Measurements from ENCODE around the gene KASH5. TPM values are rescaled to one million over a fixed set of nuclear protein-coding genes. Genes with fewer than 3 reads are reported as not detected.
"Not testable (repeated sequence)": the region's sequence is repeated elsewhere in the genome, so short reads cannot be mapped to it uniquely, and the experiment has no call there.

KASH5 gene
- total and polyA plus RNA-seq, 12 donors: not detected

DNA sequence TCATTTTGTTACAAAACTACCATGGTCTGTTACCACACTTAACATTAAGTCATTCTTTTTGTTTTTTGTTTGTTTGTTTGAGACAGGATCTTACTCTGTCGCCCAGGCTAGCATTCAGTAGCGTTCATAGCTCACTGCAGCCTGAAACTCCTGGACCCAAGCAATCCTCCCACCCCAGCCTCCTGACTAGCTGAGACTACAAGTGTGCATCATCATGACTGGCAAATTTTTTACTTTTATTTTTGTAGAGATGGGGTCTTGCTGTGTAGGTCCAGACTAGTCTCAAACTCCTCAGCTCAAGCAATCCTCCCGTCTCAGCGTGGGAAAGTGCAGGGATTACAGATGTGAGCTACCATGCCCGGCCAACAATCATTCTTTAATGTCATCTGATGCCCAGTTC is 68.3 kb downstream of the KASH5 start:
- Histone ChIP-seq H3K4me1 (peaks cover 0 to 53% (median 33%) of the 10 kb centered on the region in 9 donors), H3K27ac (peak overlapping the region in 9 of 10 donors; percentile 21 to 74 (median 59)), H3K36me3 (peaks cover 0 to 30% (median 0%) of the 10 kb centered on the region in 9 donors), H3K27me3 (no peaks in the 10 kb centered on the region), H3K9me3 (no peaks in the 10 kb centered on the region), H3K4me3 (no peak overlapping the region)
- DNase-seq (no peak), ATAC-seq (no peak)
- TF ChIP-seq, protein P1, sequence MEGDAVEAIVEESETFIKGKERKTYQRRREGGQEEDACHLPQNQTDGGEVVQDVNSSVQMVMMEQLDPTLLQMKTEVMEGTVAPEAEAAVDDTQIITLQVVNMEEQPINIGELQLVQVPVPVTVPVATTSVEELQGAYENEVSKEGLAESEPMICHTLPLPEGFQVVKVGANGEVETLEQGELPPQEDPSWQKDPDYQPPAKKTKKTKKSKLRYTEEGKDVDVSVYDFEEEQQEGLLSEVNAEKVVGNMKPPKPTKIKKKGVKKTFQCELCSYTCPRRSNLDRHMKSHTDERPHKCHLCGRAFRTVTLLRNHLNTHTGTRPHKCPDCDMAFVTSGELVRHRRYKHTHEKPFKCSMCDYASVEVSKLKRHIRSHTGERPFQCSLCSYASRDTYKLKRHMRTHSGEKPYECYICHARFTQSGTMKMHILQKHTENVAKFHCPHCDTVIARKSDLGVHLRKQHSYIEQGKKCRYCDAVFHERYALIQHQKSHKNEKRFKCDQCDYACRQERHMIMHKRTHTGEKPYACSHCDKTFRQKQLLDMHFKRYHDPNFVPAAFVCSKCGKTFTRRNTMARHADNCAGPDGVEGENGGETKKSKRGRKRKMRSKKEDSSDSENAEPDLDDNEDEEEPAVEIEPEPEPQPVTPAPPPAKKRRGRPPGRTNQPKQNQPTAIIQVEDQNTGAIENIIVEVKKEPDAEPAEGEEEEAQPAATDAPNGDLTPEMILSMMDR (IDR thresholded peaks at IDR 0.05): no peak
- 70 to 79% methylated on average over 5 of the region's 5 CpGs for WGBS, 2 donors
- intact Hi-C loops (cut with DNase I): no loop called here

DNA sequence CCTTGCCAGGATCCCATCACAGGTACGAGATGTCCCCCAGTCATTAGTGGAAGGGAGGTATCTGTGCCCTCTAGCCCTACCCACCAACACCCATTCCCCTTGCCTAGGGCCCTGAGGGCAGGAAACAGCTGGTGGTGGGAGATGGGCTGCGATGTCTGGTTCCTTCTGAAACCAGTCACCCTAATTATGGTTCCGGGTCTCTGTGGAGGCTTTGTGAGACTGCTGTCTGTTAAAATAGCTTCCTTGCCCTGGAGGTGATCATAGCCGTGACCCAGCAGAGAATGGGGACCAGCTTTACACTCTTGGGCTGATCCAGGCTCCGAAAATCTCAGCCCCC is 70.5 kb downstream of the KASH5 start:
- H3K4me3 ChIP-seq: no peak overlapping the region
- no peak for ATAC-seq
- no peaks in the 10 kb centered on the region for H3K27me3 ChIP-seq
- no peaks in the 10 kb centered on the region for H3K9me3 ChIP-seq
- intact Hi-C loops (cut with DNase I): no loop called here
- DNase-seq: no peak
- TF ChIP-seq, protein P1 (IDR thresholded peaks at IDR 0.05): no peak
- peaks cover 0 to 39% (median 0%) of the 10 kb centered on the region in 9 donors for H3K36me3 ChIP-seq
- peaks cover 0 to 40% (median 25%) of the 10 kb centered on the region in 9 donors for H3K4me1 ChIP-seq
- peak overlapping the region in 5 of 10 donors; percentile 11 to 73 (median 52) for H3K27ac ChIP-seq
- 88 to 96% methylated on average over 5 of the region's 5 CpGs for WGBS, 2 donors

DNA sequence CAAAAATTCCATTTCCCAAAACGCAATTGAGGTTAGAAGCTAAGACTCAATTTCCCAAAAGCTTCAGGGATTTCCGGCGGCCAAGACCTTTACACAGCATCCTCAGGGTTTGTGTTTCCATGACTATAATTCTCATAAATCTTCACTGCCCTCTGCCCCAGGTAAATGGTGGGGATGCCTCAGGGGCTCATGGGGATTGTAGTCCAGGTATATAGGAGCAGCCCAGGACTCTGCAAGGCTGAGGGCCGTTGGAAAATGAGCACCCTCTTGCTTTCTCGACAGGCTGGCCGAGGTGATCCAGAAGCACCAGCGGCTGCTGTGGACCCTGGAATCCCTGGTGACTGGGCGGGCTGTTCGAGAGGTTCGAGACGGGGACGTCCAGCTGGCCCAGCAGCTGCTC is 71.3 kb downstream of the KASH5 start:
- DNase-seq (no peak), ATAC-seq (no peak)
- H3K27ac ChIP-seq: no peak overlapping the region
- H3K4me1 ChIP-seq: peaks cover 0 to 32% (median 18%) of the 10 kb centered on the region in 9 donors
- peaks cover 0 to 46% (median 0%) of the 10 kb centered on the region in 9 donors for H3K36me3 ChIP-seq
- intact Hi-C loops (cut with DNase I): no loop called here
- WGBS, 2 donors: 92 to 94% methylated on average over 12 of the region's 12 CpGs
- no peaks in the 10 kb centered on the region for H3K27me3 ChIP-seq
- no peaks in the 10 kb centered on the region for H3K9me3 ChIP-seq
- H3K4me3 ChIP-seq: no peak overlapping the region
- TF ChIP-seq, protein P1 (IDR thresholded peaks at IDR 0.05): no peak

DNA sequence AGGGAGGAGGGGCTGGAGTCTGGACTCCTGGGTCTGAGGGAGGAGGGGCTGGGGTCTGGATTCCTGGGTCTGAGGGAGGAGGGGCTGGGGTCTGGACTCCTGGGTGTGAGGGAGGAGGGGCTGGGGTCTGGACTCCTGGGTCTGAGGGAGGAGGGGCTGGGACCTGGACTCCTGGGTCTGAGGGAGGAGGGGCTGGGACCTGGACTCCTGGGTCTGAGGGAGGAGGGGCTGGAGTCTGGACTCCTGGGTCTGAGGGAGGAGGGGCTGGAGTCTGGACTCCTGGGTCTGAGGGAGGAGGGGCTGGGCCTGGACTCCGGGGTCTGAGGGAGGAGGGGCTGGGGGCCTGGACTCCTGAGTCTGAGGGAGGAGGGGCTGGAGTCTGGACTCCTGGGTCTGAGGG is 73.1 kb downstream of the KASH5 start:
- H3K27ac ChIP-seq; ATAC-seq; H3K9me3 ChIP-seq; intact Hi-C loops (cut with DNase I); H3K4me3 ChIP-seq; H3K27me3 ChIP-seq; DNase-seq: not testable (repeated sequence)
- Histone ChIP-seq H3K36me3 (peaks cover 0 to 57% (median 6%) of the 10 kb centered on the region in 9 donors), H3K4me1 (peaks cover 0 to 22% (median 8%) of the 10 kb centered on the region in 9 donors)
- WGBS, 2 donors: 0% methylated on average over 1 of the region's 1 CpG; no CpG with 5 or more reads in 1 of the 2 donors

DNA sequence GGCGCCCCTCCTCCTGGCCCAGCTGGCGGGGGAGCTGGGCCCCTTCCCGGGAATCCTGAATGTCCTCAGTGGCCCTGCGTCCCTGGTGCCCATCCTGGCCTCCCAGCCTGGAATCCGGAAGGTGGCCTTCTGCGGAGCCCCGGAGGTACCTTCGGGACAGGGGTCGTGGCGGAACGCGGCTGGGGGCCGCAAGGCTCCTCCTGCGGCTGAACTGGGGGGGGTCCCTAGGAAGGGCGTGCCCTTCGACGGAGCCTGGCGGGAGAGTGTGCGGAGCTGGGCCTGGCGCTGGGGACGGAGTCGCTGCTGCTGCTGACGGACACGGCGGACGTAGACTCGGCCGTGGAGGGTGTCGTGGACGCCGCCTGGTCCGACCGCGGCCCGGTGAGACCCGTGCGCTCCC is 73.6 kb downstream of the KASH5 start:
- TF ChIP-seq, protein P1 (IDR thresholded peaks at IDR 0.05): no peak
- Histone ChIP-seq H3K9me3 (no peaks in the 10 kb centered on the region), H3K27ac (no peak overlapping the region), H3K4me3 (no peak overlapping the region), H3K4me1 (peaks cover 0 to 16% (median 5%) of the 10 kb centered on the region in 9 donors), H3K36me3 (peaks cover 0 to 59% (median 7%) of the 10 kb centered on the region in 9 donors), H3K27me3 (no peaks in the 10 kb centered on the region)
- 98% methylated on average over 37 of the region's 37 CpGs for WGBS, 2 donors
- DNase-seq (no peak), ATAC-seq (no peak)
- intact Hi-C loops (cut with DNase I): no loop called here

Measured in heart right ventricle (tissue), 16 donors.